ENCODE results near the gene FBXW9. TPM values are rescaled to one million over a fixed set of nuclear protein-coding genes. Genes with fewer than 3 reads are reported as not detected.
"Not testable (repeated sequence)": the region's sequence is repeated elsewhere in the genome, so short reads cannot be mapped to it uniquely, and the experiment has no call there.

FBXW9 gene
- total and polyA plus RNA-seq, 2 experiments from 2014 or later = 17.2 to 25.6 TPM

- H3K9me3 ChIP-seq (ENCODE audit: low read depth) = no peaks in the 10 kb centered on the region
- no peak overlapping the region for H3K27ac ChIP-seq
- peak; percentile 44 to 53 for DNase-seq (ENCODE audit: low read depth in 1 of 2, low spot score in 1 of 2)
- no peak overlapping the region for H3K4me3 ChIP-seq
- no peaks in the 10 kb centered on the region for H3K27me3 ChIP-seq
- H3K36me3 ChIP-seq = peaks cover 52% of the 10 kb centered on the region
- TF ChIP-seq CTCF (IDR thresholded peaks at IDR 0.05; ENCODE audit: low read depth, low read length) = no peak
- no peaks in the 10 kb centered on the region for H3K4me1 ChIP-seq (ENCODE audit: low read depth)
These were observed 6.6 kb upstream of the FBXW9 start for GRCh38 chr19:12703046-12703445.

GRCh38 chr19:12701596-12702282, 5.3 kb upstream of the FBXW9 start:
- H3K9me3 ChIP-seq (ENCODE audit: low read depth) = no peaks in the 10 kb centered on the region
- H3K4me1 ChIP-seq (ENCODE audit: low read depth) = no peaks in the 10 kb centered on the region
- H3K27me3 ChIP-seq = no peaks in the 10 kb centered on the region
- H3K36me3 ChIP-seq = peaks cover 47% of the 10 kb centered on the region
- TF ChIP-seq CTCF (IDR thresholded peaks at IDR 0.05; ENCODE audit: low read depth, low read length) = no peak
- H3K27ac ChIP-seq = no peak overlapping the region
- DNase-seq (ENCODE audit: low read depth in 1 of 2, low spot score in 1 of 2) = no peak
- no peak overlapping the region for H3K4me3 ChIP-seq

GRCh38 chr19:12698138-12698537, 1.7 kb upstream of the FBXW9 start:
- no peak for DNase-seq (ENCODE audit: low read depth in 1 of 2, low spot score in 1 of 2)
- H3K4me3 ChIP-seq = no peak overlapping the region
- H3K27me3 ChIP-seq = no peaks in the 10 kb centered on the region
- H3K36me3 ChIP-seq = peaks cover 21% of the 10 kb centered on the region
- TF ChIP-seq CTCF (IDR thresholded peaks at IDR 0.05; ENCODE audit: low read depth, low read length) = no peak
- no peak overlapping the region for H3K27ac ChIP-seq
- H3K9me3 ChIP-seq (ENCODE audit: low read depth) = no peaks in the 10 kb centered on the region
- H3K4me1 ChIP-seq (ENCODE audit: low read depth) = no peaks in the 10 kb centered on the region

- H3K27me3 ChIP-seq; H3K4me3 ChIP-seq; H3K27ac ChIP-seq; DNase-seq (ENCODE audit: low read depth in 1 of 2, low spot score in 1 of 2); H3K9me3 ChIP-seq (ENCODE audit: low read depth); H3K4me1 ChIP-seq (ENCODE audit: low read depth): not testable (repeated sequence)
- peaks cover 15% of the 10 kb centered on the region for H3K36me3 ChIP-seq
These were observed 994 bp upstream of the FBXW9 start for GRCh38 chr19:12697425-12697824.

GRCh38 chr19:12695997-12696365, 450 bp downstream of the FBXW9 start:
- no peaks in the 10 kb centered on the region for H3K9me3 ChIP-seq (ENCODE audit: low read depth)
- no peak overlapping the region for H3K27ac ChIP-seq
- TF ChIP-seq CTCF (IDR thresholded peaks at IDR 0.05; ENCODE audit: low read depth, low read length) = no peak

GRCh38 chr19:12695514-12695913, 917 bp downstream of the FBXW9 start:
- H3K4me1 ChIP-seq (ENCODE audit: low read depth) = no peaks in the 10 kb centered on the region
- no peak overlapping the region for H3K27ac ChIP-seq
- DNase-seq (ENCODE audit: low read depth in 1 of 2, low spot score in 1 of 2) = no peak
- H3K4me3 ChIP-seq = peak overlapping the region; percentile 72
- TF ChIP-seq CTCF (IDR thresholded peaks at IDR 0.05; ENCODE audit: low read depth, low read length) = no peak
- no peaks in the 10 kb centered on the region for H3K27me3 ChIP-seq
- no peaks in the 10 kb centered on the region for H3K9me3 ChIP-seq (ENCODE audit: low read depth)
- H3K36me3 ChIP-seq = no peaks in the 10 kb centered on the region

More at GRCh38 chr19:12695997-12696365, 450 bp downstream of the FBXW9 start:
- peak overlapping the region; percentile 72 for H3K4me3 ChIP-seq
- H3K36me3 ChIP-seq = peaks cover 2% of the 10 kb centered on the region
- H3K27me3 ChIP-seq = no peaks in the 10 kb centered on the region
- H3K4me1 ChIP-seq (ENCODE audit: low read depth) = no peaks in the 10 kb centered on the region
- no peak for DNase-seq (ENCODE audit: low read depth in 1 of 2, low spot score in 1 of 2)

All from cardiac muscle cell (in vitro differentiated cells and primary cell).